OCI-M2 (cell line): ENCODE results near the gene RIC3.

Source experiments
- DNase-seq: peaks from one replicate; lab custom pipeline; 2025; ENCODE audit not compliant: unreplicated experiment; lab: John Stamatoyannopoulos, UW

The RIC3 gene

DNA sequence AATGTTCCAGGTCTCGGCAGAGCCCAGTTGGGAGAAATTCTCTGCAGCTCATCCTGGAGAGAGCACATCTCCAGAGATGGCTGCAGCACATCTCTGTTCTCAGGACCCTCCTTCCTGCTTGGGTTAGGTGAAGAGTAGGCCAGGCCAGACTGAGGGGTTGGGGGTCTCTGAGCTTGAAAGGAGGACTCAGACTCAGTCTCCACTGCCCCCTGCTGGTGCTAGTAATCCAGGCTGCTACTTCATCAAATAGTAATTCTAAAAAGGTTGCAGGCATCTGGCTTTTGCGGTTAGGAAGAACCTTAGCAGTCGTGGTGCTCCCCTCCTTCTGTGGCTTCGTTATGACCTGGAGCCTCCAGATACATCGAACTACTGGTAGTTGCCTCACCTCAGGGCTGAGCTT lies 78.1 kb downstream of the RIC3 start:
- DNase-seq: no peak

DNA sequence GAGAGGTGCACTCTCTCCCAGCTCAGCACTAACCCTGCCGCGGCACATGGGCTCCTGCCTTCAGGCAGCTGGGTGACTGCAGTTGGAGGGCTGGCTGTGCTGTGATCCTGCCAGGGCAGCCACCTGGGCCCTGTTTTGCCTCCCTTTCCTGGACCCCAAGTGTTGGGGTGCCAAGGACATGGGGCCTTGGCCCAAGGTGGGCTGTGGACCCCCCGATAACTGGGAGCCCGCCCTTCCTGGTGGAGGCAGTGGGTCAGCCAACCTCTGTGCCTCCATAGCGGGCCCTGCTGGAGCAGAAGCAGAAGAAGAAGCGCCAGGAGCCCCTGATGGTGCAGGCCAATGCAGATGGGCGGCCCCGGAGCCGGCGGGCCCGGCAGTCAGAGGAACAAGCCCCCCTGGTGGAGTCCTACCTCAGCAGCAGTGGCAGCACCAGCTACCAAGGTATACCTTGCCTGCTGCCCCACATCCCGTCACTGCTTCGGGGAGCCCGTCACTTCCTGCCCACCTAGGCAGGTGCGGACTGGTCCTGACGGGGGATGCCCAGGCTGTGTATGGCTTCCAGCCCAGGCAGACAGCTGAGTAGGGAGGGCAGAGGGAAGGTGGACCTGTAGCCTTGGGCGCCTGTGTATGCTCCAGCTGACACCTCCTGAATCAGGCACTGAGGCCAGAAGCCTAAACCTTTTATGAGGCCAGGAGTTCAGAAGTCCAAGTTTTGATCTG lies 78.9 kb downstream of the RIC3 start:
- DNase-seq: no peak

DNA sequence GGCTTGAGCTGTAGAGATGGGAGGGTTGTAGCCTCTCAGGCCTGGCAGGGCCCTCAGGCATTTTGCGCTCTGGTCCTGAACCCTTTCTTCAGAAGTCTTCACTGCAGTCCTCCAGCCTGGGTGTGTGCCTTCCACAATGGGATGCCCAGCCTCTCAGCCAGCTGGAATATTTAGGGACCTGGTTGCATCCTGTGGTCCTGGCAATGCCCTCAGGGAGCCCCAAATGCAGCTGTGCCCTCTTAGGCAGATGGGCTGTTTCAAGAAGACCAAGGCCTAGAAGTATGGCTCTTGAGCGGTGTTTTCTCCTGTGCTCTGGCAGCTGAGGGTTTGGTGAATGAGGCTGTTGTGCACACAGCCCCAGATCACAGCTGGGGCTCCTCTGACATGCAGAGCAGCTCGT lies 81.1 kb downstream of the RIC3 start:
- no peak for DNase-seq

DNA sequence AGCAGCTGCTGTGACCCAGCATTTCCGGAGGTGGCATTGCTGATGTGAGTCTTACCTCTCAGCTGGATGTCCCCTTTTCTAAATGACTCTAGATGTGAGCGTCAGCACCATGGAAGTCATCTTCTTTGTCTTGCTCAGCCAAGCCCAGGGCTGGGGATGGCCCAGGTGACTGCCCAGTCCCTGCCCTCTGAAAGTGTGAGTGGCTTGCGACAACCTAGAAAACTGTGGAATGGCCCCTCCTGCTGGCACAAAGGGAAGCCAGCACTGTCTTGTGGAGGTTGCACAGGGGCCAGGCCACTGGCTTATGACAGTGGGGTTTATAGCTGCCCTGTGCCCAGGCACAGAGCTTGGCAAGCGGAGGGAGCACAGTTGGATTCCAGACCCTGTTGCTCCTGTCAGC lies 81.6 kb downstream of the RIC3 start:
- no peak for DNase-seq

DNA sequence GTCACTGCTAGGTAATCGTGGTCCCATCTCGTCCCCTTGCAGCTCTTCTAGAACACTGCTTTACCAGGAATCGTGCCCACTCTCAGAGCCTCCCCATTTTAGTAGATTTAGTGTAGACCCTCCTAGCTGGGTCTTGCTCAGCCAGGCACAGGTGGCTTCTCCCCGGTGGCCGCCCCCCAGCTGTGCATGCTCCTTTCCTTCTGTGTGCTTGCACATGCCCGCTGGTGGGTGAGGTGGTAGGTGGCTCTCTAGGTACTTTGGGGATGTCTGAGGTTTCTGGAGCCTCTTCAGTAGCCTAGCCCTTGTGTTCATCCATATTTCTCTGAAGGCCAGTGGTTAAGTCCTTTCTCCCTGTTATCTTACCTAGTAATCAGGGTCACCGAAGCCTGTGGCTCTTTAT lies 82.3 kb downstream of the RIC3 start:
- DNase-seq: no peak

DNA sequence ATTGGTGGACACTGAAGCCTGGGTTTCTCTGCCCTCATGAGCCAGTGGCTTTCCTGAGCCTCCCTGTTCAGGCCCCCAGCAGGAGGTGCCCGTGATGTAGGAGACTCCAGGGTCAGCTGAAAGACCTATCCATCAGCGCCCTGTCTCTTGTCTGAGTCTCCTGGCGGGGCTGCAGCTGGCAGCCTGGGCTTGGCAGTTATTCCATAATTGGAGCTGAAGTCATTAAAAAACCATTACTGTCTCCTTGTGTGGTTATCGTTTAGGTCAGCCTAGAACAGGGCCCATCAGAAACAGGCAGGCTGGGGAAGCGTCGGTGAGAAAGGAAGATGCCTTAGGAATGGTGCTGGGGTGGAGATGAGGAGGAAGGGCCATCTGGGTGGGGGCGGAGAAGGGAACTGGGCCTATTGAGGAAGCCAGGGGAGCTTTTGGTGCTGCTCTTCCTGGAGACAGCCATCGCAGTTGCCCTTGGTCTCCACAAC lies 82.8 kb downstream of the RIC3 start:
- DNase-seq: no peak

DNA sequence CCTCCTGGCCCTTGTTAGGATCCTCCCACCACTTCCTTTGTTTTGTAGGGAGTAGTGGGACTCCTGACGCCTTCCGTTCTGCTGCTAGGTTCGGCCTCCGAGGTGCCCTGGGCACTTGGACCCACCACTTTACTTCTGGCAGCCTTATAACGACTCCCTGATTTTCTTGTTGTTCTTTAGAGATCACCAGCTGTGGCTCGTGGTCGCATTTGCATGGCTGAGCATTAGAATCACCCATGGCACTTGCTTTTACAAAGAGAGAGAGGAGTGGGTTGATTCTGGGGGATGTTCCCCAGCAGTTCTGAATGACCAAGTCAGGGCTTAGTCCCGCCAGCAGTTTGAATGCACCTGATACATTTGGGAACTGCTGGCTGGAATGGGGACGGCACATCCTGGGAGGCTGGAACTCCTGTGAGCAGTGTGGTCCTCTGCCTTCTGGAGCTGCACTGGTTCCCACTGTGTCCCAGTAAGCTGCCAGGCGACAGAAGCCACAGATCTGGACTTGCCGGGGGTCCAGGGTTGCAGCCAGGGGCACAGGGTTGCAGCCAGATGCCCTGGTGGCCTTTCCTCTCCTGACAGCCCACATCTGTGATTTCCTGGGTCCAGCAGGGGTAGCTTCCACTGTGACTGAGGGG lies 83.7 kb downstream of the RIC3 start:
- DNase-seq: no peak

DNA sequence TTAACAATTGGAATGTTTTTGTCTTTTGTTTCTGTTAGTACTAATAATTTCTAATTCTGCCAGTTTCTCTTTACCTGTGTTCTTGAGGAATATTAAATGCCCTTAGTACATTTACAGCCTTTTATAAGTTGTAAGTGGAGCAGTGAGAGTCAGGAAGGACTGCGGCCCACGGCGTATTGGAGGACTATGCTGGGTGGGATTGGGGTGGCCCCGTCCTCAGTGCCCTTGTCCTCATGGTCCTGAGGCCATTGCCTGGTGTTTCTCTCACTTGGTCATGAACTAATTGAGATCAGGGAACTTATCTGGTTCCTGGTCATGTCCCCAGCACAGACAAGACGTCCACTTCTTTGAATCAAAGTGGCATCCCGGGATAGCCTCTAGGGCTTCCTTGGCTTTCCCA lies 84.5 kb downstream of the RIC3 start:
- DNase-seq: no peak

DNA sequence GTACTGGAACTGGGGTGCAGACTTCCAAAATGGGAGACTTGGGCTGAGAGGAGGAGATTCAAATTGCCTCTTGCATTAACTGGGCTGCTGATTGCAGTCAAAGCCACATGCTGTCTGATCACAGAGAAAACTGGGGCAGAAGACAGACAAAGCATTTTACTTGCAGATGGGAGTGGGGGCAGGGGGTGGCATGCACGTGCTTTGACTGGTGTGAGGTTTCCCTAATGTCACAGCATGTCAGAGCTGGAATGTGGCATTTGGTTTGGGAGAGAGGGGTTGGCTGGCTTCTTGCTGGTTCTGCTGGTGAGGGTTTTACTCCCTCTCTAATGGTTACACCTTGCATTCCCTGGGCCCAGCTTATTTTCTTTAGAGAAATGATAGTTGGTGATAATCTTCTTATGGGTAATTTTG lies 84.9 kb downstream of the RIC3 start:
- no peak for DNase-seq

DNA sequence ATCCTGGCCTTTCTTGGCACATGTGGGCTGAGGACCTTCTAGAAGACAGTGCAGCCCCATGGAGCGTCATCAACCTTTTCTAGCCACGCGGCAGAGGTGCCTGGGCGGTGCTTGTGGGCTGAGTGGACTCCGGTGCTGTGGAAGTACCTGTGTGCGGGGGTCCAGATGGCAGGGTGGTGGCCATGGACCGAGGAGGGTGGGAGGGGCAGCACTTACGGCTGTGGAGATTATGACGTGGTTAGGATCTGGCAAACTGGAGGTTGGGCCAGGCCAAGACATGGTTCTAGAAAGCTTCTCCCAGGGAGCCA lies 85.8 kb downstream of the RIC3 start:
- DNase-seq: no peak

DNA sequence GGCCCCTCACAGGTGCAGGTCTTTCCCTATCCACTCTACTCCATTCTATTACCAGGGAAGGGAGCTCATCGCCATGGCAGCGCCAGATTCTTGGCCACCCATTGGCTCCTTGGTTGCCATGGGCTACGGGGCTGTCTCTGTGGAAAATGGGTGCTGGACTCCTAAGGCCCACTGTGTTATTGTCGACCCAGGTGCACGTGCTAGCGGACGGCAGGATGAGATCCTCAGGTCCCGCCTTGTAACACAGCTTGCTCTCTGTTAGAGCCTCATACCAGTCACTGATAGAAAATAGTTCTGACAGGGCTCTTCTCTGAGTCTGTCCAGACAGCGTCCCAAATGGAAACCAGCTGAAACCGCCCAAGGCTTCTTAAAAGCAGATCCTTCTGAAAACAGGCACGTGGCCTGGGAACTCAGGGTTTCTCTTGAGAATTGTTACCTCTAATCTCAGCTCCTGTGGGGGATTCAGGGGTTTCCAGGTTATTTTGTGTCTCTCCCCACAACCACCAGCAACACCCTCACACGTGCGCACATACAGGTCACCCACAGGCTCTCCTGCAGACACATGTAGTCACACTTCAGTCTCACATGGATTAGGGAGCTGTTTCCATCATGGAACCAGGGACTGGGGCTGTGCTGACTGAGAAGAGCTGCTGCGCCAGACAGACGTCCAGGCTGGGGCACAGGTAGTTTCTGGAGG lies 86.3 kb downstream of the RIC3 start:
- DNase-seq: no peak

DNA sequence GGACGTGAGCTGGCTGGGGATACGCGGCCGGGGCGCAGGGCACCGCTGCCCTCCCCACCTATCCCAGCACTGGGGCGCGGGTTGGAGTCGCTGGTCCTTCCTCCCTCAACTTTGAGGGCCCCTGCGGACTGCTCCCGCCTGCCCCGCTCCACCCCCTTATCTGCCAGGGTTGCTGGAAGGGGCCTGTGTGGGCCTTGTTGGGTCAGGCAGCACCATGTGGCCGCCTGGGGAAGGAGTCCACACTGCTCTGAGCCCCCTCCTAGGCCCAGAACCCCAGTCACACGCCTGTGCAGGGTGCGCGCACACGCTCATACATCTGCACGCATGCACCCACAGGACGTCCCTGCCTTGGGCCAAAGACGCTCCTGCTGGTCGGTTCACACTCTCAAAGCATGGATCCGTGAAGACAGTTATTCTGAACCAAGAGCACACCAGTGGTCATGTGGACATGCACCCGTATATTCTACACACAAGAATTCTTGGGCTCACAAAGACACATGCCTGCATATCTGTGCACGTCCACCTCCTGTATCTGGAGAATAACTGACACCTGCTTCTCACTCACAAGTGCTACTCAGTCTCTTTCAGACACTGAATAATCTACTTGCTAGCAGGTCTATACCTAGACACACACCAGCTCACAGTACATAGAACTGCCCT lies 87.1 kb downstream of the RIC3 start:
- no peak for DNase-seq

DNA sequence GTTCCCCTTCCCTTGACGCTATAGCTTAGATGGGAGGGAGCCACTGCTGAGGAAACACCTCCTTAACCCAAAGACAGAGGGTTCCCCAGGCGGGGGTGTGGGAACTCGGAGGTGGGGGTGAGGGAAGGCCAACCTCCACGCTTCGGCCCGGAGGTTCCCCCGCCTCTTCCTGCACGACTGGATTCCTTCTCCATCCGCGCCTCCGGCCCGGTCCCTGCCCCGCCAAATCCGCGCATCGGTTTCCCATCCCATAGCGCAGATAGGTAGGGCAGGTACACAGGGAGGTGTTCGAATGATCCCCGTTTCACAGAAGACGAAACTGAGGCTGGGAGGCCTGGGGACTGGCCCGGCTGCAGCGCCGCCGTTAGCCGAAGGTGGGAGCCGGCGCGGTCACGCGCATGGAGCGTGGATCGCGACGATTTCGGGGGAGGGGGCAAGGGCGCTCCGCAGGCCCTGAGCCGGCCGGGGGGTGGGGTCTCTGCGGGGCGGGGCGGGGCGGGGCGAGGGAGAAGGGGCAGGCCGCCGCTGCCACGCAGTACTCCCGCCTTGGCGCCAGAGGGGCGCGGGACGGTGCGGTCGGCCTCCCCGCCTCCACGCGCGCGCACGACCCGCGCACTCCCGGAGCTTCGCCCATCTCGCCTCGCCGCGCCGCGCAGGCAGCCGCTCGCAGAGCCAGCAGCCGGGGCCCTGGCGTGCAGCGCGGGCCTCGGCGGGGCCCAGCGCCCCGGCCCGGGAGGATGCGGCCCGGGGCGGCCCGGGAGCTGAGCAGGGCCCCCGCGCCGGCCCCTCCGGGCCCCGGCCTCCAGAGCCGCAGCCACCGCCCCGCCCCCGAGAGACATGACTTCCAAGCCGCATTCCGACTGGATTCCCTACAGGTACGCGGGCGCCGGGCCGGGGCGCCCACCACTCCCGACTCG lies 87.9 kb downstream of the RIC3 start, which contains the start of gene TUB:
TUB (plus strand) TSS at position 538 of the 917 bp plus-strand sequence; CDS start at position 838, 300 bp downstream.
- DNase-seq: no peak

DNA sequence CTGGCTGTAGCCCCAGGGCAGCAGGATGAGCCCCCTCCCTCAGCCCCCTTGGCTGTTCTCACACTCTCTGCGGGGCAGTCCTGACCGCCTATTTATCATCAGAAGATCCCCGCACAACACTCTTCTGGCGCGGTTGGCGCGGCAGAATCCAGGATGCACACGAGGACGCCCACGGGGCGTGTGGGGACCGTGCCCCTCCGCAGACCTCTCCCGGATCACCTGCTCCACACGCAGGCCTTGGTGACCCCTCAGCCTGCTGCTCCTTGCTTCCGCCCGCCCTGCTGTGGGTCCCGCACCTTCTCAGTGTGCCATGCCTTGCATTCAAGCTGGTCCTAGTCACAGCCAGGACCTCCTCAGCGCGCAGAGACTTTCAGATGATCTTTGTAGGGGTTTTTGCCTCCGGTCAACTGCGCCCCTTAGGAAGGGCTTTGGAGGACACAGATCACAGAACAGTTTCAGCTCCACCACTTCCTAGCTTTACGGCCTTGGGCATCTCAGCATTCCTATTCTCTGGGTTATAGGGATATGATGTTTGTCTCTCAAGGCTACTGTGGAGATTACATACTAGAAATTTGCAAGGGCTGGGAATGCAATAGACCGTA lies 88.7 kb downstream of the RIC3 start:
- no peak for DNase-seq

DNA sequence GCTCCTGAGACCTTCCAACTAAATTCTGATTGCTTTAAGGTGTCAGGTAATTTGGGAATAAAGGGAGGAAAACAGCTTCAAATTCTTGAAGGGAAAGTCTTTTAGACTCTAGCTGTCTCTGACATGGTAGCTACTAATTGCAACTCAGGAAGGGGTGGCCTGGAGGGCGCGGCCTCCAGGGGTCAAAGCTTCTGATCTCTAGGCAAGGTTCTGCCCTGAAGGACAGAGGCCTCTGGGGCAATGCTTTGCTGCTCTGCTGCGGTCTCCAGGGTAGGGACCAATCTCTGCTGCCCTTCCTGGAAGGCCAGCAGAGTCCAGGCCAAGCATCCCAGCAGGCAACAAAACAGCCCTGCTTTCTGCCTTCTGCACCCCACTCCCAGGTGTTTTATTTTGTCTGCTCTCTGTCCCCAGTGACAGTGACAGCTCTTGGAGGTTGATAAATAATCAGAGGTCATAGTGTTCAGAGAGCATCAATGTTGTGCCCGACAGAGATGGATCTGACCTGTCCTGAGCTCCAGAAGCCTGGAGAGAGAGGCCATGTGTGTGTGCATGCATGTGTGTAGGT lies 89.6 kb downstream of the RIC3 start:
- DNase-seq: no peak

DNA sequence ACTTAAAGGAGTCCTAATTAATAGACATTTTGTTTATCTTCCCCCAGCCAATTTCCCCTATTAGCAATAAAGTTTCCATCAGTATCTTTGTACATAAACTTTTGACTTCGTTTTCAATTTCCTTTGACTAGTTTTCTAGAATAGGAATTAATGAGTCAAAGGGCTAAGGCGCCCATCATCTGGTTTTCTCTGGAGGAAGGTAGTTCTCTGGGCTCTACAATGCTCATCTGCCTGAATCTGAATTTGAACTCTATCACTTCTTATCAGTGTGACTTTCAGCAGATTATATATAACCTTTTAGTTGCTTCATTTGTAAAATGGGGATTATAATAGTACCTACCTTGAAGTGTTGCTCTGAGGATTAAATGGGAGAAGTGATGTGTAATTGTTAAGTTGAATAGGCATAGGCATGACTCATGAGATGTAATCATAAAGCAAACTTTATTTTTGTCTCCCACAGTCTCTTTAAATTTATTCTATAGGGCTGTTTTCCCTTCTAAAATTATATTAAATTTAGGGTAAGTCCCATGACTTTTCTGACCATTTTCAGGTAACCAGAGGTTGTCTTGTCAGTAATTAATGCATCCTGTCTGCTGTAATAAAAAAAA lies 93.6 kb downstream of the RIC3 start:
- DNase-seq: no peak

DNA sequence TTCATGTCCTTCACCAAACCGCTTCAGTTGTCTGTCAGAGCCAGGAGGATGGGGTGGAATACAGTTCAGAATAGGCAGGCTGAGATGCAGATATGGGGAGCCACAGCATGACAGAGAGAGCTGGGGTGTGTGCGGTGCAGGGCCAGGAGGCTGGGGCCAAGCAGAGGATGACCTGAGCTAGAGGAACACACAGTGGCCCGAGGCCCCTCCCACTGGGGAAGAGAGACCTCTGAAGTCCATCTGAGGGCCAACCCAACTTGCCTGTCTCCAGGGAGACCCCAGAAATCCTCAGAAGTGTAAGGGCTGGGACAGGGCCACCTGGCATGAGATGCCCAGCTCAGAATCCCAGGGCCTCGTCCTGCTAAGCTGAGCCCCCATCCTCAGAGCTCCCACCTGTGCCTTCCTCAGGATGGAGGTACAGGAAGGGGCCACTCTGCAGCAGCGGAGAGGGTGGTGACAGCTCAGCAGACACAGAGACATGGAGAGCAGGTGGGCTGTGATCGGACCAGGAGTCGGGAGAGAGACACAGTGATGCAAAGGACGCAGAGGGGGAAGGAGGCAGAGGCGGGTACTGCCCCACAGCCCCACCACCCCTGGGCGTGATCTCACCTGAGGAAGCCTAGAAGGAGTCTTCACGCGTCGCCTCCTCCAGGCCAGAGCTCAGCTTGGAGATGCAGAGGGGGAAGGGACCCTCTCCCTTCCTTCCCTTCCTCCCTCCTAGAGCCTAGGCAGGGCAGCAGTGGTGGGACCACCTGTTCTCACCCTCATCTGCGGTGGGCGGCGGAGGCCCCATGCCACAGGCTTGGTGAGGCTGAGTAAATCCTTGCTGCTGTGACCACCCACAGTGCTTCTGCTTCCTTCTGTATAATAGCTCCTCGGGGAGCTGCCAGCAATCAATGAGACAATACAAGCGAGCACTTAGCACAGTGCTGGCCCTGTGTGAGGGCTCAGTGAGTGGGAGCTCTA lies 96.9 kb downstream of the RIC3 start:
- no peak for DNase-seq

DNA sequence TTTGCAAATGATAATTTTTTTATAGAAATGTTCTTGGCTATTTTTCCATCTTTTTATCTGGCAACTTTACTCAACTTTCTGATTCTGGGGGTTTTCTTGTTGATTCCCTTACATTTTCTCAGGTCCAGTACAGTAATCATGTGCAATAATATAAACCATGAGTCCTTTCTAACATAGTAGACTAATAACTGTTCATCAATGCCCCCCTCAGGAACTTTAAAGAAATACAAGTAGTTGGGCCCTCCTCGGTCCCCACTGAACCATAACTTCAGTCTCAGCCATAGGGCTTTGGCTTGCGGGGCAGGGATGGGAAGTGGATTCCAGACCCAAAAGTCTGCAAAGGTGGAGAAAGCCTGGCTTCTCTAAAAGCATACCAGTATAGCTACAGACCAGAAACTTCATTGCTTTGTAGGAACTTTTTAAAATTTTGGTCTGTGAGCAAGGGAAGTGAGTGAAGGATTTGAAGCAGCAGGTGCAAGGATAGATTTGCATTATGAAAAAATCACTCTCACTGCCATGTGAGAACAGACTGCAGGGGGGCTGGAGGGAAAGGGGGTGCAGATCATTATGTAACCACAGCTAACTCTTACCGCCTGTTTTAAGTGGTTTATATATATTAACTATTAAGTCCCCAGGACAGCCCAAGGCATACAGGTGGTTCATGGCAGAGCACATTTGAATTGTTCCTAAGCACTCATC lies 98.3 kb downstream of the RIC3 start:
- no peak for DNase-seq
